Pancreas (tissue), 10 donors: ENCODE data around the gene GDI2. TPM values are rescaled to one million over a fixed set of nuclear protein-coding genes. Genes with fewer than 3 reads are reported as not detected.
"Not testable (repeated sequence)": the region's sequence is repeated elsewhere in the genome, so short reads cannot be mapped to it uniquely, and the experiment has no call there.

ENCODE experiments used
- ATAC-seq, 4 donors: fragments of 200-7000 bp; cut with Tn5 transposase; one replicate each; pipeline versions ENCODE4 v1.8.0 to v1.9.1; 2020; ENCODE audit warnings: mild to moderate bottlenecking in 4 of 4, moderate library complexity in 4 of 4
- DNase-seq, 6 donors: peaks; one replicate each; pipeline ENCODE4 v3.0.0-alpha.2; 2020
- FAIRE-seq: peaks from 2 replicates; lab custom pipeline; 2012; peaks lifted over from hg19 to GRCh38; lab: Jason Lieb, UNC
- H3K27ac ChIP-seq, 4 donors: fragments of 200-600 bp; sonication (generic); 1 replicate in 3 of 4; 2 replicates in 1 of 4; pipeline versions ENCODE4 v1.5.0 to v1.8.0; 2020
- H3K27me3 ChIP-seq, 4 donors: fragments of 200-600 bp; one replicate each; pipeline ENCODE4 v1.8.0; 2021
- H3K36me3 ChIP-seq, 3 donors: fragments of 200-600 bp; sonication (generic) in 1 of 3; one replicate each; pipeline versions ENCODE4 v1.5.0 to v1.8.0; 2020 to 2021
- H3K4me1 ChIP-seq, 3 donors: fragments of 200-600 bp; one replicate each; pipeline ENCODE4 v1.8.0; 2021
- H3K4me3 ChIP-seq, 4 donors: fragments of 200-600 bp; sonication (generic) in 2 of 4; one replicate each; pipeline versions ENCODE4 v1.5.0 to v1.8.0; 2020 to 2021
- H3K9me3 ChIP-seq, 4 donors: fragments of 200-600 bp; one replicate each; pipeline ENCODE4 v1.8.0; 2021
- WGBS, 2 donors: extraction: QIAGEN DNeasy Blood & Tissue Kit; methylation state at CpG; one replicate each; pipeline ENCODE4 v1.1.7; 2013; 5-methylcytosine and 5-hydroxymethylcytosine counted together
- intact Hi-C, 3 donors: fragments of 100-400 bp; cut with DNase I; formaldehyde crosslinking; loops; one replicate each; pipeline versions ENCODE4 v1.11.1 to v1.14.2; 2022
- polyA plus RNA-seq, 2 donors: library from polyadenylated mRNA; stranded (reverse); fragments of 200-250 nt; gene quantifications; one replicate each; pipeline ENCODE4 v1.2.3, GENCODE V29; 2013
- total RNA-seq, 6 donors: library from RNA; stranded (reverse); fragmentation: NEBNext Ultra II Directional in 4 of 6; extraction: Animal tissue kit (Norgen Biotek cat#: 25700) in 4 of 6; gene quantifications; one replicate each; pipeline versions ENCODE4 v1.2.1 to v1.2.4, GENCODE V29; 2021 to 2023
- TF ChIP-seq, protein P1 (sequence below), 4 donors: fragments of 200-600 bp; sonication (generic) in 3 of 4; IDR thresholded peaks; one replicate each; pipeline versions ENCODE4 v1.5.0 to v1.8.0; 2021; ENCODE audit warnings: antibody characterized with exemption in 4 of 4
- donor health status: healthy with polysubstance abuse.
- donor health status: DM: no; HTN: no; CAD: no; lungs with moderate emphysema.
- donor health status: DM: no; HTN: no; CAD: no.
- donor health status: control.
- donor health status: control.
- donor health status: Bipolar disorder and iron deficiency.
- donor health status: DM: yes; HTN: yes; CAD: no.
- donor health status: DM: no; HTN: no; CAD: no.
- donor health status: DM: no; HTN: no; CAD: no.
- donor health status: DM: yes; HTN: yes; CAD: no.

Gene GDI2
- total and polyA plus RNA-seq, 8 donors = 46.5 to 171 (median 129) TPM

DNA sequence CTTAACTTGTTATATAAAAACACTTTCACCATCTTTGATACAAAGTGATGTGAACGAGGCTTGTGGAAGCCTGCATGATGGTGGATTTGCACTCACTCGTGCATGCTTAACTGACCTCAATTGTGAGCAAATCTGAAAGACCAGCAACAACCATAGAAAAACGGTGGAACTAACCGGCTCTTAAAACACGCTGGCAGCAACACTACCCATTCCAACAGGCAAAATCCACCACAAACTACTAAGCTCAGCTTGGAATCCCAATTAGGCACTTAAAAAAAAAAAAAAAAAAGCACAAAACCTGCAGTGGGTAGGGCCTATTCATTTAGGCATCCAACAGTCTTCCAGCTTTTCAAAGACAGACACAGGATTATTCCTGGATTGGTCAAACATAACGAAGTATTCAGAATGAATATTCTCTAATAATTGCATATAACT is 1.8 kb downstream of the GDI2 start:
- intact Hi-C loops = no loop called here
- 4 to 9% methylated on average over 6 of the region's 6 CpGs for WGBS, 2 donors
- no peak overlapping the region for H3K27ac ChIP-seq
- H3K4me3 ChIP-seq = peak overlapping the region in 3 of 4 donors; percentile 65 to 85 (median 76)
- no peaks in the 10 kb centered on the region for H3K36me3 ChIP-seq
- no peaks in the 10 kb centered on the region for H3K27me3 ChIP-seq
- no peaks in the 10 kb centered on the region for H3K9me3 ChIP-seq
- no peak for DNase-seq
- no peak for ATAC-seq
- H3K4me1 ChIP-seq = peaks cover 22 to 56% (median 27%) of the 10 kb centered on the region in 3 donors
- no peak for FAIRE-seq
- TF ChIP-seq, protein P1, sequence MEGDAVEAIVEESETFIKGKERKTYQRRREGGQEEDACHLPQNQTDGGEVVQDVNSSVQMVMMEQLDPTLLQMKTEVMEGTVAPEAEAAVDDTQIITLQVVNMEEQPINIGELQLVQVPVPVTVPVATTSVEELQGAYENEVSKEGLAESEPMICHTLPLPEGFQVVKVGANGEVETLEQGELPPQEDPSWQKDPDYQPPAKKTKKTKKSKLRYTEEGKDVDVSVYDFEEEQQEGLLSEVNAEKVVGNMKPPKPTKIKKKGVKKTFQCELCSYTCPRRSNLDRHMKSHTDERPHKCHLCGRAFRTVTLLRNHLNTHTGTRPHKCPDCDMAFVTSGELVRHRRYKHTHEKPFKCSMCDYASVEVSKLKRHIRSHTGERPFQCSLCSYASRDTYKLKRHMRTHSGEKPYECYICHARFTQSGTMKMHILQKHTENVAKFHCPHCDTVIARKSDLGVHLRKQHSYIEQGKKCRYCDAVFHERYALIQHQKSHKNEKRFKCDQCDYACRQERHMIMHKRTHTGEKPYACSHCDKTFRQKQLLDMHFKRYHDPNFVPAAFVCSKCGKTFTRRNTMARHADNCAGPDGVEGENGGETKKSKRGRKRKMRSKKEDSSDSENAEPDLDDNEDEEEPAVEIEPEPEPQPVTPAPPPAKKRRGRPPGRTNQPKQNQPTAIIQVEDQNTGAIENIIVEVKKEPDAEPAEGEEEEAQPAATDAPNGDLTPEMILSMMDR (IDR thresholded peaks at IDR 0.05) = no peak

- H3K4me1 ChIP-seq = peaks cover 22 to 58% (median 27%) of the 10 kb centered on the region in 3 donors
- H3K27me3 ChIP-seq = no peaks in the 10 kb centered on the region
- 50 to 59% methylated on average over 2 of the region's 2 CpGs for WGBS, 2 donors
- H3K27ac ChIP-seq = no peak overlapping the region
- H3K4me3 ChIP-seq = peak overlapping the region in 1 of 4 donors; percentile 8
- no peaks in the 10 kb centered on the region for H3K9me3 ChIP-seq
- H3K36me3 ChIP-seq = no peaks in the 10 kb centered on the region
- intact Hi-C loops = no loop called here
- TF ChIP-seq, protein P1 (IDR thresholded peaks at IDR 0.05) = no peak
- no peak for DNase-seq
- no peak for FAIRE-seq
- no peak for ATAC-seq
Observed at GRCh38 chr10:5810225-5810624, 3.0 kb downstream of the GDI2 start.

GRCh38 chr10:5809527-5810154 is 3.6 kb downstream of the GDI2 start:
- Histone ChIP-seq H3K9me3 (no peaks in the 10 kb centered on the region), H3K27ac (no peak overlapping the region), H3K36me3 (no peaks in the 10 kb centered on the region), H3K4me1 (peaks cover 22 to 55% (median 26%) of the 10 kb centered on the region in 3 donors), H3K4me3 (no peak overlapping the region), H3K27me3 (no peaks in the 10 kb centered on the region)
- no peak for DNase-seq
- TF ChIP-seq, protein P1 (IDR thresholded peaks at IDR 0.05) = no peak
- WGBS, 2 donors = 12 to 15% methylated on average over 4 of the region's 4 CpGs
- ATAC-seq = no peak
- FAIRE-seq = no peak
- intact Hi-C loops = no loop called here

DNA sequence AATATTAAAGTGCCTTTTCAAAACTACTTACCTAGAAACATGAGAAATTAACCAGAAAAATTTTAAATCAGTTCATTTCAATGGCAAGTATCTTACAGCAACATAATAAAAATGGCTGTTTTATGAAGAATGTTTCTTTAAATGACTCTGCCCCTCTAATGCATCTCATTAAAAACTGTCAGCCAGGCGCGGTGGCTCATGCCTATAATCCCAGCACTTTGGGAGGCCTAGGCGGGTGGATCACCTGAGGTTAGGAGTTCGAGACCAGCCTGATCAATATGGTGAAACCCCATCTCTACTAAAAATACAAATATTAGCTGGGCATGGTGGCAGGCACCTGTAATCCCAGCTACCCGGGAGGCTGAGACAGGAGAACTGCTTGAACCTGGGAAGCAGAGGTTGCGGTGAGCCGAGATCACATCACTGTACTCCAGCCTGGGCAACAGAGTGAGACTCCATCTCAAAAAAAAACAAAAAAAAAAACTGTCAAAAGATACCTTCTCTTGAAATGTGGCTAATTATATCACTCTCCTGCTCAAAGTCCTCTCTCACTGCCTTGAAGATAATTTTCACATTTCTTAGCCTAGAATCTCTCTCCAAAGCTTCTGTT is 4.3 kb downstream of the GDI2 start:
- H3K27ac ChIP-seq, FAIRE-seq, H3K36me3 ChIP-seq, H3K4me3 ChIP-seq, ATAC-seq, intact Hi-C loops, H3K27me3 ChIP-seq, DNase-seq, H3K9me3 ChIP-seq: not testable (repeated sequence)
- H3K4me1 ChIP-seq = peaks cover 20 to 49% (median 22%) of the 10 kb centered on the region in 3 donors
- 95% methylated on average over 7 of the region's 7 CpGs for WGBS, 2 donors

- ATAC-seq = no peak
- intact Hi-C loops = no loop called here
- no peak for DNase-seq
- no peak for FAIRE-seq
- Histone ChIP-seq H3K9me3 (no peaks in the 10 kb centered on the region), H3K4me1 (peaks cover 20 to 48% (median 22%) of the 10 kb centered on the region in 3 donors), H3K27ac (no peak overlapping the region), H3K27me3 (no peaks in the 10 kb centered on the region), H3K36me3 (no peaks in the 10 kb centered on the region), H3K4me3 (no peak overlapping the region)
- TF ChIP-seq, protein P1 (IDR thresholded peaks at IDR 0.05) = no peak
- whole genome bisulfite sequencing, 2 donors = 37 to 41% methylated on average over 2 of the region's 2 CpGs
Observed at GRCh38 chr10:5806745-5807144, 6.5 kb downstream of the GDI2 start.
